A549 (cell line): ENCODE results near the gene ARHGAP30. TPM values are rescaled to one million over a fixed set of nuclear protein-coding genes. Genes with fewer than 3 reads are reported as not detected.

ENCODE experiments used
- CBX8 ChIP-seq: fragments of 200-600 bp; sonication (generic); IDR thresholded peaks from 2 replicates; pipeline ENCODE4 v1.6.1; 2016
- CHD2 ChIP-seq: fragments of 150-350 bp; IDR thresholded peaks from 2 replicates; pipeline ENCODE4 v1.6.1; 2014; ENCODE audit warnings: low read length; ENCODE audit not compliant: partially characterized antibody
- CHD4 ChIP-seq: fragments of 200-600 bp; sonication (generic); IDR thresholded peaks from 2 replicates; pipeline ENCODE4 v1.6.1; 2016; ENCODE audit warnings: antibody characterized with exemption, mild to moderate bottlenecking, borderline replicate concordance
- EHMT2 ChIP-seq: fragments of 200-600 bp; sonication (generic); IDR thresholded peaks from 2 replicates; pipeline ENCODE4 v1.6.1; 2016; ENCODE audit warnings: antibody characterized with exemption, low read depth, mild to moderate bottlenecking, moderate library complexity
- EP300 ChIP-seq, 2 experiments: fragments of >200 bp; sonication (Bioruptor Twin); formaldehyde crosslinking; IDR thresholded peaks; 2 replicates in 1 of 2; 3 replicates in 1 of 2; pipeline ENCODE4 v1.6.1; 2016 to 2017
- ESRRA ChIP-seq: fragments of 150-350 bp; IDR thresholded peaks from 2 replicates; pipeline ENCODE4 v1.6.1; 2014; ENCODE audit warnings: mild to moderate bottlenecking, low read length, borderline replicate concordance
- FOXS1 ChIP-seq: fragments of 250-450 bp; sonication (Bioruptor Pico); IDR thresholded peaks from 2 replicates; pipeline ENCODE4 v1.5.0; 2020; ENCODE audit warnings: mild to moderate bottlenecking, moderate library complexity
- GATA3 ChIP-seq: IDR thresholded peaks from 2 replicates; pipeline ENCODE4 v1.6.1; 2012; ENCODE audit warnings: borderline replicate concordance
- HDAC2 ChIP-seq: fragments of 200-600 bp; sonication (generic); IDR thresholded peaks from 2 replicates; pipeline ENCODE4 v1.6.1; 2016
- HOXA7 ChIP-seq: fragments of 250-450 bp; sonication (Bioruptor Pico); IDR thresholded peaks from 2 replicates; pipeline ENCODE4 v1.5.0; 2020; ENCODE audit warnings: mild to moderate bottlenecking, moderate library complexity
- HOXB13 ChIP-seq: fragments of 250-450 bp; sonication (Bioruptor Pico); IDR thresholded peaks from 2 replicates; pipeline ENCODE4 v1.5.0; 2020; ENCODE audit warnings: low read depth, mild to moderate bottlenecking, moderate library complexity
- MAFK ChIP-seq: fragments of 450-650 bp; IDR thresholded peaks from 2 replicates; pipeline ENCODE4 v1.6.1; 2014; ENCODE audit not compliant: partially characterized antibody
- MAZ ChIP-seq: fragments of 150-350 bp; IDR thresholded peaks from 2 replicates; pipeline ENCODE4 v1.6.1; 2014; ENCODE audit warnings: antibody characterized with exemption, low read depth, low read length, borderline replicate concordance
- NFE2L2 ChIP-seq: fragments of 150-350 bp; conservative IDR thresholded peaks from 2 replicates; pipeline ENCODE4 v1.6.1; 2014; ENCODE audit warnings: low read length
- POLR2A ChIP-seq: IDR thresholded peaks from 2 replicates; pipeline ENCODE4 v1.6.1; 2012; ENCODE audit warnings: mild to moderate bottlenecking, low read length
- POLR2AphosphoS2 ChIP-seq: conservative IDR thresholded peaks from 2 replicates; pipeline ENCODE4 v1.6.1; 2012; ENCODE audit warnings: low read length, improper control_type of control experiment, inconsistent platforms
- RAD21 ChIP-seq, 2 experiments: fragments of >200 bp in 1 of 2; sonication (Bioruptor Twin) in 1 of 2; formaldehyde crosslinking in 1 of 2; IDR thresholded peaks in 1 of 2; conservative IDR thresholded peaks in 1 of 2; 2 replicates in 1 of 2; 3 replicates in 1 of 2; pipeline ENCODE4 v1.6.1; 2012 to 2018; ENCODE audit warnings: inconsistent platforms in 1 of 2
- RARB ChIP-seq: fragments of 250-450 bp; sonication (Bioruptor Pico); IDR thresholded peaks from 2 replicates; pipeline ENCODE4 v1.8.0; 2021; ENCODE audit warnings: mild to moderate bottlenecking, moderate library complexity
- TFCP2L1 ChIP-seq: fragments of 250-450 bp; sonication (Bioruptor Pico); IDR thresholded peaks from 2 replicates; pipeline ENCODE4 v1.5.0; 2021; ENCODE audit warnings: mild to moderate bottlenecking
- TP53 ChIP-seq: fragments of 250-450 bp; sonication (Bioruptor Pico); IDR thresholded peaks from 2 replicates; pipeline ENCODE4 v1.5.0; 2021; ENCODE audit warnings: mild to moderate bottlenecking, moderate library complexity
- ZSCAN20 ChIP-seq: fragments of 250-450 bp; sonication (Bioruptor Pico); IDR thresholded peaks from 2 replicates; pipeline ENCODE4 v1.8.0; 2022; ENCODE audit warnings: mild to moderate bottlenecking, moderate library complexity
- polyA plus RNA-seq, 4 experiments: library from polyadenylated mRNA; depleted of rRNA in 3 of 4; stranded (reverse); fragments of >200 nt; fragmentation: RNase III in 1 of 4; extraction: RNeasy Plus Mini Kit Qiagen cat#74134 plus additional on column Dnase treatment in 1 of 4; gene quantifications; 2 replicates in 3 of 4; 3 replicates in 1 of 4; pipeline ENCODE4 v1.2.3, GENCODE V29; 2011 to 2017
- TF ChIP-seq, protein P1 (sequence below): fragments of 250-450 bp; sonication (Bioruptor Pico); IDR thresholded peaks from 2 replicates; pipeline ENCODE4 v1.5.0; 2020; ENCODE audit warnings: low read depth, mild to moderate bottlenecking, moderate library complexity
- TF ChIP-seq, protein P2 (sequence below): IDR thresholded peaks from 2 replicates; pipeline ENCODE4 v1.6.1; 2012; ENCODE audit warnings: low read depth, borderline replicate concordance
- TF ChIP-seq, protein P3 (sequence below): fragments of 250-450 bp; sonication (Bioruptor Pico); IDR thresholded peaks from 2 replicates; pipeline ENCODE4 v1.5.0; 2021; ENCODE audit warnings: mild to moderate bottlenecking, moderate library complexity, borderline replicate concordance
- TF ChIP-seq, protein P4 (sequence below): fragments of 450-650 bp; IDR thresholded peaks from 2 replicates; pipeline ENCODE4 v1.6.1; 2014; ENCODE audit warnings: antibody characterized with exemption
- TF ChIP-seq, protein P5 (sequence below): IDR thresholded peaks from 2 replicates; pipeline ENCODE4 v1.6.1; 2012

The ARHGAP30 gene
- polyA plus RNA-seq, 2 of the 4 experiments (the other 2 are of a cell fraction), result 0.06 to 0.13 TPM

DNA sequence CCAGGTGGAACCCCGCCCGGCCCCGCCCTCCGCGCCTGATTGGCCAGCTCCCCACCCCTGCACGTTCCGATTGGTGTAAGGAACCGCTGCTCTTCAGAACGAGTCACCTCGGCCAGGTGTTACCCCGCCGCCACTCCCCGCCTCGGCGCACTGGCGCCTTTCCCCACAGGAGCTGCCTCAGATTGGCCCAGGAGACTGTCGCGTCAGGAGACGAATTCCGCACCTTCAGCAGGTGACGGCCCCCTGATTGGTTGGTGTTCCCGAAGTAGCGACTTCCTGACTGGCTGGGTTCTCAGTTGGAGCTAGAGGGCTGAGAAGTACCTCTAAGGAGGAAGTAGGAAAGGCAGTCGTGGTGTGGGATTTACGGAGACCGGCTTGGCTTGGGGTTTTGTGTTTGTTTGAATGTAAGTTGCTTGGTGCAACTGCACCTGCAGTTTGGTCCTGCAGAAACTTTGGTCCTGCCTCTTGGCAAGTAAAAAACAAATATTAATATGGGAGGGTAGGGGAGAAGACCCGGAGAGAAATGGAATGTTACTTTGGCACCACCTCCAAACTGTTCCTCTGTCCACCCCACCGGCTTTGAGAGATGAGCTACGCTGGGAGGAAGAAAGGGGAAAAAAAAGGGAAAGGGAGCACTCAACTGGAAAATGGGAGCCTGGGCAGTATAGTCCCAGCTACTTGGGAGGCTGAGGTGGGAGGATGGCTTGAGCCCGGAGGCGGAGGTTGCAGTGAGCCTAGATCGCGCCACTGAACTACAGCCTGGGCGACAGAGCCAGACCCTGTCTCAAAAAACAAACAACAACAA, 48.3 kb downstream of the ARHGAP30 start (continued):
- TF ChIP-seq, protein P1, sequence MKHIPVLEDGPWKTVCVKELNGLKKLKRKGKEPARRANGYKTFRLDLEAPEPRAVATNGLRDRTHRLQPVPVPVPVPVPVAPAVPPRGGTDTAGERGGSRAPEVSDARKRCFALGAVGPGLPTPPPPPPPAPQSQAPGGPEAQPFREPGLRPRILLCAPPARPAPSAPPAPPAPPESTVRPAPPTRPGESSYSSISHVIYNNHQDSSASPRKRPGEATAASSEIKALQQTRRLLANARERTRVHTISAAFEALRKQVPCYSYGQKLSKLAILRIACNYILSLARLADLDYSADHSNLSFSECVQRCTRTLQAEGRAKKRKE (CRISPR knock-in tag), result no peak
- TF ChIP-seq MAFK, result peak; percentile 52
- TF ChIP-seq HOXA7 (CRISPR knock-in tag), result no peak
- TF ChIP-seq EP300 (IDR thresholded peaks at IDR 0.05), result no peak
- no peak for TF ChIP-seq EHMT2
- no peak for TF ChIP-seq TFCP2L1 (CRISPR knock-in tag)
- TF ChIP-seq TP53 (CRISPR knock-in tag), result no peak
- no peak for TF ChIP-seq MAZ
- TF ChIP-seq RARB, result no peak
- TF ChIP-seq CHD2, result no peak
- TF ChIP-seq, protein P2, sequence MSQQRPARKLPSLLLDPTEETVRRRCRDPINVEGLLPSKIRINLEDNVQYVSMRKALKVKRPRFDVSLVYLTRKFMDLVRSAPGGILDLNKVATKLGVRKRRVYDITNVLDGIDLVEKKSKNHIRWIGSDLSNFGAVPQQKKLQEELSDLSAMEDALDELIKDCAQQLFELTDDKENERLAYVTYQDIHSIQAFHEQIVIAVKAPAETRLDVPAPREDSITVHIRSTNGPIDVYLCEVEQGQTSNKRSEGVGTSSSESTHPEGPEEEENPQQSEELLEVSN, result peak; percentile 65; the same call in 1 of the 2 replicates
- TF ChIP-seq HDAC2, result 0 out of 2 replicates have a peak, but pooled peaks have one; percentile 35
- TF ChIP-seq POLR2A, result peak; percentile 50
- no peak; the same call in 1 of the 2 replicates for TF ChIP-seq HOXB13 (CRISPR knock-in tag)
- no peak for TF ChIP-seq POLR2AphosphoS2
- no peak for TF ChIP-seq FOXS1
- TF ChIP-seq, protein P3, sequence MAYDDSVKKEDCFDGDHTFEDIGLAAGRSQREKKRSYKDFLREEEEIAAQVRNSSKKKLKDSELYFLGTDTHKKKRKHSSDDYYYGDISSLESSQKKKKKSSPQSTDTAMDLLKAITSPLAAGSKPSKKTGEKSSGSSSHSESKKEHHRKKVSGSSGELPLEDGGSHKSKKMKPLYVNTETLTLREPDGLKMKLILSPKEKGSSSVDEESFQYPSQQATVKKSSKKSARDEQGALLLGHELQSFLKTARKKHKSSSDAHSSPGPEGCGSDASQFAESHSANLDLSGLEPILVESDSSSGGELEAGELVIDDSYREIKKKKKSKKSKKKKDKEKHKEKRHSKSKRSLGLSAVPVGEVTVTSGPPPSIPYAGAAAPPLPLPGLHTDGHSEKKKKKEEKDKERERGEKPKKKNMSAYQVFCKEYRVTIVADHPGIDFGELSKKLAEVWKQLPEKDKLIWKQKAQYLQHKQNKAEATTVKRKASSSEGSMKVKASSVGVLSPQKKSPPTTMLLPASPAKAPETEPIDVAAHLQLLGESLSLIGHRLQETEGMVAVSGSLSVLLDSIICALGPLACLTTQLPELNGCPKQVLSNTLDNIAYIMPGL (CRISPR knock-in tag), result no peak
- no peak for TF ChIP-seq NFE2L2
- no peak for TF ChIP-seq CHD4
- TF ChIP-seq, protein P4, sequence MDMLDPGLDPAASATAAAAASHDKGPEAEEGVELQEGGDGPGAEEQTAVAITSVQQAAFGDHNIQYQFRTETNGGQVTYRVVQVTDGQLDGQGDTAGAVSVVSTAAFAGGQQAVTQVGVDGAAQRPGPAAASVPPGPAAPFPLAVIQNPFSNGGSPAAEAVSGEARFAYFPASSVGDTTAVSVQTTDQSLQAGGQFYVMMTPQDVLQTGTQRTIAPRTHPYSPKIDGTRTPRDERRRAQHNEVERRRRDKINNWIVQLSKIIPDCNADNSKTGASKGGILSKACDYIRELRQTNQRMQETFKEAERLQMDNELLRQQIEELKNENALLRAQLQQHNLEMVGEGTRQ, result no peak
- no peak for TF ChIP-seq ESRRA
- TF ChIP-seq GATA3, result no peak
- no peak for TF ChIP-seq ZSCAN20 (CRISPR knock-in tag)
- no peak for TF ChIP-seq CBX8
- TF ChIP-seq, protein P5, sequence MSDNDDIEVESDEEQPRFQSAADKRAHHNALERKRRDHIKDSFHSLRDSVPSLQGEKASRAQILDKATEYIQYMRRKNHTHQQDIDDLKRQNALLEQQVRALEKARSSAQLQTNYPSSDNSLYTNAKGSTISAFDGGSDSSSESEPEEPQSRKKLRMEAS, result peak; percentile 41
- TF ChIP-seq RAD21 (conservative IDR thresholded peaks at IDR 0.05 in 1 of 2, IDR thresholded peaks at IDR 0.05 in 1 of 2), result no peak
- TF ChIP-seq, all 56 proteins: peak for 9
